Neural progenitor cell (in vitro differentiated cells): Measurements from ENCODE around the gene POLN.

Experiments
- EZH2 ChIP-seq: fragments of 200-600 bp; sonication (generic); IDR thresholded peaks from 2 replicates; pipeline ENCODE4 v1.6.1; 2017; ENCODE audit warnings: antibody characterized with exemption, mild to moderate bottlenecking, moderate library complexity
- TF ChIP-seq, protein P1 (sequence below): fragments of 200-600 bp; sonication (generic); IDR thresholded peaks from 2 replicates; pipeline ENCODE4 v1.5.1; 2017; ENCODE audit warnings: antibody characterized with exemption, mild to moderate bottlenecking

GRCh38 chr4:2048831-2049230, 193.1 kb downstream of the POLN start:
- TF ChIP-seq, protein P1, sequence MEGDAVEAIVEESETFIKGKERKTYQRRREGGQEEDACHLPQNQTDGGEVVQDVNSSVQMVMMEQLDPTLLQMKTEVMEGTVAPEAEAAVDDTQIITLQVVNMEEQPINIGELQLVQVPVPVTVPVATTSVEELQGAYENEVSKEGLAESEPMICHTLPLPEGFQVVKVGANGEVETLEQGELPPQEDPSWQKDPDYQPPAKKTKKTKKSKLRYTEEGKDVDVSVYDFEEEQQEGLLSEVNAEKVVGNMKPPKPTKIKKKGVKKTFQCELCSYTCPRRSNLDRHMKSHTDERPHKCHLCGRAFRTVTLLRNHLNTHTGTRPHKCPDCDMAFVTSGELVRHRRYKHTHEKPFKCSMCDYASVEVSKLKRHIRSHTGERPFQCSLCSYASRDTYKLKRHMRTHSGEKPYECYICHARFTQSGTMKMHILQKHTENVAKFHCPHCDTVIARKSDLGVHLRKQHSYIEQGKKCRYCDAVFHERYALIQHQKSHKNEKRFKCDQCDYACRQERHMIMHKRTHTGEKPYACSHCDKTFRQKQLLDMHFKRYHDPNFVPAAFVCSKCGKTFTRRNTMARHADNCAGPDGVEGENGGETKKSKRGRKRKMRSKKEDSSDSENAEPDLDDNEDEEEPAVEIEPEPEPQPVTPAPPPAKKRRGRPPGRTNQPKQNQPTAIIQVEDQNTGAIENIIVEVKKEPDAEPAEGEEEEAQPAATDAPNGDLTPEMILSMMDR, result no peak
- TF ChIP-seq EZH2, result no peak
